Erythroblast (primary cell): ENCODE measurements around the gene RNF151.

Experiments used
- GATA1 ChIP-seq: IDR thresholded peaks from 2 replicates; pipeline ENCODE4 v1.6.1; 2011; ENCODE audit warnings: low read depth, mild to moderate bottlenecking, control low read depth, low read length, moderate library complexity
- POLR2A ChIP-seq: IDR thresholded peaks from 2 replicates; pipeline ENCODE4 v1.6.1; 2011; ENCODE audit warnings: mild to moderate bottlenecking, low read length

GRCh38 chr16:1998852-1999801, 32.5 kb downstream of the RNF151 start:
- TF ChIP-seq POLR2A (no peak), GATA1 (no peak)
